Osteocyte (in vitro differentiated cells): Measurements from ENCODE around the gene GHR. TPM values are rescaled to one million over a fixed set of nuclear protein-coding genes. Genes with fewer than 3 reads are reported as not detected.
"Not testable (repeated sequence)": the region's sequence is repeated elsewhere in the genome, so short reads cannot be mapped to it uniquely, and the experiment has no call there.

Experiments
- DNase-seq: peaks from one replicate; pipeline ENCODE4 v3.0.0; 2021; ENCODE audit warnings: mixed read lengths; ENCODE audit not compliant: unreplicated experiment; ENCODE audit errors: extremely low spot score
- H3K27ac Mint-ChIP-seq: one replicate; pipeline ENCODE4 v1.8.0; 2021; ENCODE audit warnings: mild to moderate bottlenecking, mixed read lengths; ENCODE audit not compliant: unreplicated experiment
- H3K27me3 Mint-ChIP-seq: one replicate; pipeline ENCODE4 v1.8.0; 2021; ENCODE audit warnings: mixed read lengths; ENCODE audit not compliant: unreplicated experiment
- H3K36me3 Mint-ChIP-seq: one replicate; pipeline ENCODE4 v1.8.0; 2021; ENCODE audit warnings: mixed read lengths; ENCODE audit not compliant: unreplicated experiment
- H3K4me1 Mint-ChIP-seq: one replicate; pipeline ENCODE4 v1.8.0; 2021; ENCODE audit warnings: mixed read lengths; ENCODE audit not compliant: unreplicated experiment
- H3K4me3 Mint-ChIP-seq: one replicate; pipeline ENCODE4 v1.8.0; 2021; ENCODE audit warnings: mild to moderate bottlenecking, moderate library complexity, mixed read lengths; ENCODE audit not compliant: unreplicated experiment
- H3K9me3 Mint-ChIP-seq: one replicate; pipeline ENCODE4 v1.8.0; 2021; ENCODE audit warnings: mixed read lengths; ENCODE audit not compliant: unreplicated experiment
- CTCF ChIP-seq: fragments of 200-600 bp; sonication (generic); IDR thresholded peaks from 2 replicates; pipeline ENCODE4 v1.5.0; 2021; ENCODE audit warnings: antibody characterized with exemption, mild to moderate bottlenecking, moderate library complexity
- total RNA-seq: library from RNA; stranded (reverse); gene quantifications from 2 replicates; pipeline ENCODE4 v1.2.1, GENCODE V29; 2021

The GHR gene
- total RNA-seq, 1 donor from 2014 or later: 2.3 TPM

DNA sequence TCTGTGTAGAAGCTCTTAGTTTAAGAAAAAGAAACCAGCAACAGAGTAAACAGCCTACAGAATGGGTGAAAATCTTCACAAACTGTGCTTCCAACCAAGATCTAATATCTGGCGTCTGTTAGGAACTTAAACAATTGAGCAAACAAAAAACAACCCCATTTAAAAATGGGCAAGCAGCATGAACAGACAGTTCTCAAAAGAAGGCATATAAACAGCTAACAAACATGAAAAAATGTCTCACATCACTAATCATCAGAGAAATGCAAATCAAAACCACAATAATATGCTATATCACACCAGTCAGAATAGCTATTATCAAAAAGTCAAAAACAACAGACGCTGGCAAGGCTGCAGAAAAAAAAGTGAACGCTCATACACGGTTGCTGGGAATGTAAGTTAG lies 249.7 kb downstream of the GHR start:
- no peak for TF ChIP-seq CTCF
- no peak for DNase-seq
- Mint-ChIP-seq H3K9me3 (peaks cover 5% of the 10 kb centered on the region), H3K36me3 (no peaks in the 10 kb centered on the region), H3K27ac (no peak overlapping the region), H3K27me3 (no peaks in the 10 kb centered on the region), H3K4me3 (no peak overlapping the region), H3K4me1 (no peaks in the 10 kb centered on the region)

GRCh38 chr5:42675602-42676001 lies 252.4 kb downstream of the GHR start:
- Mint-ChIP-seq H3K9me3 (peaks cover 5% of the 10 kb centered on the region), H3K4me3 (no peak overlapping the region), H3K27ac (no peak overlapping the region), H3K4me1 (no peaks in the 10 kb centered on the region), H3K27me3 (no peaks in the 10 kb centered on the region), H3K36me3 (no peaks in the 10 kb centered on the region)
- no peak for TF ChIP-seq CTCF
- DNase-seq: no peak

DNA sequence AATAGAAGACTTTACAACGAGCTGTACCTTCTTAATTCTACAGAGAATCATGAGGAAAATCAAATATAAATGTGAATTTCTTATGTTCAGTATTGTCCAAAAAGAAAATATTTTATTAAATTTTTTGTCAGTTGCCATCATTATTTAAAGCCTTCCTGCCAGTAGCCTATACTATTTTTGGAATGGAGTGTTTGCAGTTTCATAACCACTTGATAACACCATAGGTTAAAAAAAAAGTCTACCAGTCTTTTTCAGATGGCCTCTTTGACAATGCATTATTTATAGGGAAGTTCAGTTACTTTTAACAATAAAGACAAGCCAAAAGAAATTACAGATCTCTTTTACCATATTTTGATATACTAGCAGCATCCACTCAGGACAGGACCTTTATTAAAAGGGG lies 253.1 kb downstream of the GHR start:
- TF ChIP-seq CTCF: no peak
- H3K4me3 Mint-ChIP-seq: no peak overlapping the region
- no peak overlapping the region for H3K27ac Mint-ChIP-seq
- H3K36me3 Mint-ChIP-seq: no peaks in the 10 kb centered on the region
- DNase-seq: no peak
- no peaks in the 10 kb centered on the region for H3K4me1 Mint-ChIP-seq
- peaks cover 5% of the 10 kb centered on the region for H3K9me3 Mint-ChIP-seq
- H3K27me3 Mint-ChIP-seq: no peaks in the 10 kb centered on the region

DNA sequence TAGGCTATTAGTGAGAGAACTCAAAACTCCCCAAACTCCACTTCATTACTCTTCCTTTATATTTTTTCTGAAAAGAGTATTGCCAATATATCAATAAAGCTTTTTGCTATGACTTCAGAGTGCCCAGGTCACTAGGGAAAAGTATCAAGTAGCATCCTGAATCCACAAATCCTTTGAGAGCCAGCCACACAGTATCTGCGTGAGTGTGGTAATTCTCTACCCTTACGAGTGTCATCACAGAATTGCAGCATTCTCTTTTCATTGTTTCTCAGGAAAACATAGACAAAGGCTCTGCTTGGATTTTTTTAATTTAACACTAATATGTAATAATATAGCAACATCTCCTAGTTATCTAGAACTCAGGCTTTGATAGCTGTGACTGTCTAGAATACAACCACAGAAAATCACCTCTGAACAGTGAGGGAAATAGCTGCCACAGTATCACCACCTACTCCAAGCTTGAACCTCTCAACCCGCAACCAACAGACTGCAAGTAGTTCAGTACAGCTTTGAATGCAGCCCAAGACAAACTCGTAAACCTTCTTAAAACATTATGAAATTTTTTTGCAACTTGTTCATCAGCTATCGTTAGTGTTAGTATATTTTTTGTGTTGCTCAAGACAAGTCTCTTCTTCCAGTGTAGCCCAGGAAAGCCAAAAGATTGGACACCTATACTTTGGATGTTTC lies 254.1 kb downstream of the GHR start:
- Mint-ChIP-seq H3K4me3 (no peak overlapping the region), H3K27me3 (no peaks in the 10 kb centered on the region), H3K36me3 (no peaks in the 10 kb centered on the region), H3K9me3 (no peaks in the 10 kb centered on the region), H3K27ac (no peak overlapping the region), H3K4me1 (no peaks in the 10 kb centered on the region)
- DNase-seq: no peak
- no peak for TF ChIP-seq CTCF

- Mint-ChIP-seq H3K4me1 (no peaks in the 10 kb centered on the region), H3K27ac (no peak overlapping the region), H3K4me3 (no peak overlapping the region), H3K27me3 (no peaks in the 10 kb centered on the region), H3K36me3 (no peaks in the 10 kb centered on the region), H3K9me3 (peaks cover 3% of the 10 kb centered on the region)
- no peak for TF ChIP-seq CTCF
- DNase-seq: no peak
Measured at GRCh38 chr5:42680046-42680445, 256.8 kb downstream of the GHR start.

- not testable (repeated sequence) for H3K4me1 Mint-ChIP-seq, H3K9me3 Mint-ChIP-seq, H3K4me3 Mint-ChIP-seq, H3K27ac Mint-ChIP-seq, H3K36me3 Mint-ChIP-seq, H3K27me3 Mint-ChIP-seq, DNase-seq
Measured at GRCh38 chr5:42685078-42685477, 261.8 kb downstream of the GHR start.
